Measurements from ENCODE around the gene ADAM15. TPM values are rescaled to one million over a fixed set of nuclear protein-coding genes. Genes with fewer than 3 reads are reported as not detected.

ADAM15 gene
- total RNA-seq, 1 donor from 2014 or later = 22.1 TPM

DNA sequence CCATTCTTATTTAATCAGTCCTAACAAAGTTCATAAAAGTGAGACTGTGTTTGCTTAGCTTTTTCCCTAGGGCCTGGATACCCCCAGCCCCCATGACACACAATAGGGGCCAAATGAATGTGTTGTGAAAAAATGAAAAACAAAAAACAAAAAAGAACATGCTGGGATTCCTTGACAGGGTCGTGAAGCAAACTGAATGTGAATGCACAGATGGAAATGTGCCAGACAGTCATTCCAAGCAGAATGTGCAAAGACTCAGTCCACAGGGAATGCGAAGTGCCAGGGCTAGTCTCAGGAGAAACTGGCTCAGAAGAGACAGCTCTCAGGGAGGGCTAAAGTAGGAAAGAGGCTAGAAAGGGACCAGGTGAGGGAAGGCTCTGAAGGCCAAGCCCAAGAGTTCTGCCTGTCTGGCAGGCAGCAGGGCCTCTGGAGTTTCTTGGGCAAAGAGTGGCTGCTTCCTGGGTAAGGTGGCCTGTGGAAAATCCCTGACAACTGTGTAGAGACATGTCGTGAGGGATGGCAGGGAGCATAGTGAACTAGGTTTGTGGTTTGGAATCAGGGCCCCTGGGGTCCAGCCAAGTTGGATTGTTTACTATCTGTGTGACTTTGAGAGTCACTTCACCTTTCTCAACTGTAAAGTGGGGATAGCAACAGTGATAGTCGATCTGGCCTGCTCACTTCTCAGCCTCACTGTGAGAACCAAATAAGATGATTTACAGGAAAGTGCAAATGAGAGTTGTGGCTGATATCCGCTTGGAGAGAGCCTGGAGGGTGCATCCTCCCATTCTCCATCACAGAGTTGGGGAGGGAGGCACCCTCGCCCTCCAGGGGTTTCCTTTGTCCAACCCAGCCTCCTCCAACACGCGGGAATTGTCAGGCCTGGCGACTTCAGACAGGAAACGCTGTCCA lies 1.2 kb upstream of the ADAM15 start:
- TF ChIP-seq, protein P1, sequence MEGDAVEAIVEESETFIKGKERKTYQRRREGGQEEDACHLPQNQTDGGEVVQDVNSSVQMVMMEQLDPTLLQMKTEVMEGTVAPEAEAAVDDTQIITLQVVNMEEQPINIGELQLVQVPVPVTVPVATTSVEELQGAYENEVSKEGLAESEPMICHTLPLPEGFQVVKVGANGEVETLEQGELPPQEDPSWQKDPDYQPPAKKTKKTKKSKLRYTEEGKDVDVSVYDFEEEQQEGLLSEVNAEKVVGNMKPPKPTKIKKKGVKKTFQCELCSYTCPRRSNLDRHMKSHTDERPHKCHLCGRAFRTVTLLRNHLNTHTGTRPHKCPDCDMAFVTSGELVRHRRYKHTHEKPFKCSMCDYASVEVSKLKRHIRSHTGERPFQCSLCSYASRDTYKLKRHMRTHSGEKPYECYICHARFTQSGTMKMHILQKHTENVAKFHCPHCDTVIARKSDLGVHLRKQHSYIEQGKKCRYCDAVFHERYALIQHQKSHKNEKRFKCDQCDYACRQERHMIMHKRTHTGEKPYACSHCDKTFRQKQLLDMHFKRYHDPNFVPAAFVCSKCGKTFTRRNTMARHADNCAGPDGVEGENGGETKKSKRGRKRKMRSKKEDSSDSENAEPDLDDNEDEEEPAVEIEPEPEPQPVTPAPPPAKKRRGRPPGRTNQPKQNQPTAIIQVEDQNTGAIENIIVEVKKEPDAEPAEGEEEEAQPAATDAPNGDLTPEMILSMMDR (IDR thresholded peaks at IDR 0.05; ENCODE audit: unreplicated experiment) = no peak
- Mint-ChIP-seq H3K36me3 (ENCODE audit: insufficient read depth) (no peaks in the 10 kb centered on the region), H3K27ac (peak overlapping the region; percentile 91), H3K4me3 (ENCODE audit: low read depth) (peak overlapping the region; percentile 79), H3K27me3 (peaks cover 21% of the 10 kb centered on the region), H3K9me3 (ENCODE audit: low read depth) (no peaks in the 10 kb centered on the region), H3K4me1 (ENCODE audit: low read depth) (peaks cover 12% of the 10 kb centered on the region)
- no peak for DNase-seq (ENCODE audit: low spot score, unreplicated experiment)

DNA sequence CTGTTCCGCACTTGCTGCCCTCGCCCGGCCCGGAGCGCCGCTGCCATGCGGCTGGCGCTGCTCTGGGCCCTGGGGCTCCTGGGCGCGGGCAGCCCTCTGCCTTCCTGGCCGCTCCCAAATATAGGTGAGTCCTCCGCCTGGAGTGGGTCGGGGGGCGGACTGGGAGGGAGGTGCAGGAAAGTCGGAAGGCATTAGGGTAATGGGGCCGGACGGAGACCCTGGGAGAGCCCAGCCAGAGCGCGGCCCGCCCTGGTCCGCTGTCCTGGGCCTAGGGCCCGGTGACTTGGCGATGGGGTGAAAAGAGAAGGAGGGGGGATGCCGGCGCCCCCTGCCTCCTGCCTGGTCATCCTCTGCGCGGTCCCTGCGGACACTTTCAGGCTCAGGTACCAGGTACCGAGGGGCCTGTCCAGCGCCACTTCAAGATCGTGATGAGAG lies 243 bp downstream of the ADAM15 start:
- no peaks in the 10 kb centered on the region for H3K9me3 Mint-ChIP-seq (ENCODE audit: low read depth)
- no peaks in the 10 kb centered on the region for H3K36me3 Mint-ChIP-seq (ENCODE audit: insufficient read depth)
- H3K4me1 Mint-ChIP-seq (ENCODE audit: low read depth) = peaks cover 12% of the 10 kb centered on the region
- no peak for DNase-seq (ENCODE audit: low spot score, unreplicated experiment)
- H3K4me3 Mint-ChIP-seq (ENCODE audit: low read depth) = peak overlapping the region; percentile 63
- H3K27me3 Mint-ChIP-seq = peaks cover 21% of the 10 kb centered on the region
- TF ChIP-seq, protein P1 (IDR thresholded peaks at IDR 0.05; ENCODE audit: unreplicated experiment) = no peak
- H3K27ac Mint-ChIP-seq = no peak overlapping the region

DNA sequence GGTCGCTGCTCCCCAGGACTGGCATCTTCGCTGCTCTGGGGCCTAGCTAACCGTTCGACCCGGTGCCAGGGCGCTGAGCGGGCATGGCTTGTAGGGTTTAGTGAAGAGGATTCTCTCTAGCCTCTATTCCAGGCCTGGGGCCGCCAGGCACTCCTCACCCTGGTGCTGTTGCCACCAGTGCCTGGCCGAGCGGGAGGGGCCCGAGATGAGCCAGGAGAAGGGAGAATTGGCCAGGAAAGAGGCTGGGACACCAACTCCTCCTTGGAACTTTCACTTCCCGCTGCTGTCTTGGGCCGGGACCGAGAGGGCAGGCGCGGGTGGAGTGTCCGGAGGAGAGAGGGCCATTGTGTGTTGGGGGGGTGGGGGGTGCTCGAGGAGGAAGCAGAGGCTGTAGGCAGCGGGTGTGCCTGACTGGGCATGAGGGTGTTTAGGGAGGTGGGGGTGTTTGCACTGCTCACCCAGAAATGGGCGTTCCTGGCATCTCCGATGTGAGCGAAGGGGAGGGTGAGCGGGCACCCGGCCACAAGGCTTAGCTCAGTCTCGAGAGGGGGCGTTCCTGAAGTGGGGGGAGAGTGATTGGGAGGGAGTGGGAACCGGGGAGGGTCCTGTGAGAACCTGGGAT lies 772 bp downstream of the ADAM15 start:
- H3K9me3 Mint-ChIP-seq (ENCODE audit: low read depth) = no peaks in the 10 kb centered on the region
- DNase-seq (ENCODE audit: low spot score, unreplicated experiment) = no peak
- TF ChIP-seq, protein P1 (IDR thresholded peaks at IDR 0.05; ENCODE audit: unreplicated experiment) = no peak
- peaks cover 21% of the 10 kb centered on the region for H3K27me3 Mint-ChIP-seq
- peak overlapping the region; percentile 63 for H3K4me3 Mint-ChIP-seq (ENCODE audit: low read depth)
- H3K4me1 Mint-ChIP-seq (ENCODE audit: low read depth) = peaks cover 12% of the 10 kb centered on the region
- H3K27ac Mint-ChIP-seq = no peak overlapping the region
- no peaks in the 10 kb centered on the region for H3K36me3 Mint-ChIP-seq (ENCODE audit: insufficient read depth)

DNA sequence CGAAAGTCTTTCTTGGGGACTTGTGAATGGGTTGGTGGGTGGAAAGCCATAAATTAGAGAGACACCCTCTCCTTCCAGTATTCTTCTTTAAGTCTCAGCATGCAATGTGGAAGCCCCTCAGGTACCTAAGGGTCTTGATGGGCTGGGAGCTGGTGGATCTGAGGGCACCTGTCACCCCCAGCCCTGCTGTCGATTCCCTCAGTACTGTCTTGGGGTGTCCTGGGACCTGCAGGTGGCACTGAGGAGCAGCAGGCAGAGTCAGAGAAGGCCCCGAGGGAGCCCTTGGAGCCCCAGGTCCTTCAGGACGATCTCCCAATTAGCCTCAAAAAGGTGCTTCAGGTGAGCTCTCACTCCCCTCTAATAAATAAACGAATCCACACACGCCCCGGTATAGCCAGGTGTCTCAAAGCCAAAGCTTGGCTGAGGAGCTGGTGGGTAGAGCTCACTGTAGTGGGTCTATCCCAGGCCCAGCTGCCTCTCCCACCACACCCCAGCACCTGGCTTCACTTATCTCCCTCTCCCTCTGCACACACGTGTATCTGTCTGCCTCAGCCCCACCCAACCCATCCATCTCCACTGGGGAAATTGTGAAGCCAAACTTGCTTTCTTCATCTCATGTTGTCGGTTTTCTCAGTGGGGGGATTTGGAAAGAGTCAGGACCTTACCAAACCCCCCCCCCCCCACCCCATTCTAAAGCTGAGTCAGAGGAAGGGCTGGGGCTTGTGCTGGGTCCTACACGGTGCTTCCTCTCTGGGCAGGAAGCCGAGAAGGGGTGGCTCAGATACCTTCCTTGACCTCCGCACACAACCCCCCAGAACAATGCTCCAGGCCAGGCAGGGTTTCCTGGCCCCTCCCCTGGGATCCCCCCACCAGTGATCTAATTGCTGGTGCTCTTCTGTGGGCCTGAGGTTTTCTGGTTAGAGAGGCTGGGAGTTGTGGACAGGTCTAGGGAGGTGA lies 1.6 kb downstream of the ADAM15 start:
- DNase-seq (ENCODE audit: low spot score, unreplicated experiment) = no peak
- no peaks in the 10 kb centered on the region for H3K9me3 Mint-ChIP-seq (ENCODE audit: low read depth)
- H3K4me3 Mint-ChIP-seq (ENCODE audit: low read depth) = peak overlapping the region; percentile 59
- TF ChIP-seq, protein P1 (IDR thresholded peaks at IDR 0.05; ENCODE audit: unreplicated experiment) = no peak
- peaks cover 18% of the 10 kb centered on the region for H3K27me3 Mint-ChIP-seq
- H3K4me1 Mint-ChIP-seq (ENCODE audit: low read depth) = peaks cover 12% of the 10 kb centered on the region
- no peaks in the 10 kb centered on the region for H3K36me3 Mint-ChIP-seq (ENCODE audit: insufficient read depth)
- H3K27ac Mint-ChIP-seq = no peak overlapping the region

Data from progenitor cell of endocrine pancreas (in vitro differentiated cells).